ENCODE results near the gene LTV1.
"Not testable (repeated sequence)": the region's sequence is repeated elsewhere in the genome, so short reads cannot be mapped to it uniquely, and the experiment has no call there.

LTV1 gene

DNA sequence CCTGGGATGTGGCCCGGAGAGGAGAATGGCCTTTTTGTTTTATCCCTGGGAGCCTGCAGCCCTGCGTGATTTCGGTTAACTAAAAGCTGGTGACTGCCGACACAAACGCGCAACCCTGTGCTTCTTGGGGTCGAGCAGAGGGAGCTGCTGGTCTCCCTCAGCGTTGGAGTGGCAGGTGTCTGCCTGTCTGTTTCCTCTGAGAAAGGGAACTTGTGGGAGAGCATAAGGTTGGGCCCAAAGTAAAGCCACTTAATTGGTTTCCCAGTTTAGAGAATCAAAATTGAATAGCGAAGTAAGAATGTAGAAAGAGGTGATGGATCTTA lies 500 bp downstream of the LTV1 start:
- no peak for DNase-seq (ENCODE audit: low read depth)

DNA sequence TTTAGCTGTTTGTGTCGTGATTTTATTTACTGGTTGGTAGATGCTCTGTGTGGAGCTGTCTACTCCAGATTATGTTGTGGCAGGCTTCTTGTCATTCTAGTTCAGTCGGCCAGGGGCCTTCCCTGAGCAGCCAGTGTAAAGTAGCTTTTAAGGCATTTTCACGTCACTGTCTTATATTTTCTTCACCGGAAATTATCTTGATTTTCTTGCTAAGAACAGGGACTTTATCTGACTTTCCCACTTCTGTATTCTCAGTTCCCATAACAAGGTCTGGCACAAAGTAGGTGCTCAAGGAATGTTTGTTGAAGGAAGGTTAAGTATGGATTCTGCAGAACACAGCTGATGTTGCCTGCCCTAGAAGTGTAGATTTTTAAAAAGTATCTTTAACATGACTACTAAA lies 868 bp downstream of the LTV1 start:
- no peak for DNase-seq (ENCODE audit: low read depth)

DNA sequence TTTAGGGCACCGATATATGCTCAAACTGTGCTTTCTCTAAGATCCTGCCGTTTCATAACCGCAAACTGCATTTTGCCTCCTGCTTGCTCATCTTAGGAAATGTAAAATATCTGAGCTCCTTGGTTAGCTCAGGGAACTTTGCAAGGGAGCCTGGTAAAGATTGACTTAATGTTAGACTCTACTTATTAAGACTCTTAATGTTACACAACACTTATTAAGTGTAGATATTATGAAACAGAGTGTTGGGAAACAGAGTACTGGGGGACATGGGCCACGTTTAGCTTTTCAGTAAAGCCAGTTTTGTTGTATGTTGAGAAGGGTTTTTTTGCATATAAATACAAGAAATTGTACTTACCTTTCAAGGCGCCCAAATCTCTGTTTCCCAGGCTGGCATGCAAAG lies 1.9 kb downstream of the LTV1 start:
- DNase-seq (ENCODE audit: low read depth), result no peak

DNA sequence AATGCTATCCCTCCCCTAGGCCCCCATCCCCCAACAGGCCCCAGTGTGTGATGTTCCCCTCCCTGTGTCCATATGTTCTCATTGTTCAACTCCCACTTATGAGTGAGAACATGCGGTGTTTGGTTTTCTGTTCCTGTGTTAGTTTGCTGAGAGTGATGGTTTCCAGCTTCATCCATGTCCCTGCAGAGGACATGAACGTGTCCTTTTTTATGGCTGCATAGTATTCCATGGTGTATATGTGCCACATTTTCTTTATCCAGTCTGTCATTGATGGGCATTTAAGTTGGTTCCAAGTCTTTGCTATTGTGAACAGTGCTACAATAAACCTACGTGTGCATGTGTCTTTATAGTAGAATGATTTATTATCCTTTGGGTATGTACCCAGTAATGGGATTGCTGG lies 8.6 kb downstream of the LTV1 start:
- DNase-seq (ENCODE audit: low read depth), result not testable (repeated sequence)

DNA sequence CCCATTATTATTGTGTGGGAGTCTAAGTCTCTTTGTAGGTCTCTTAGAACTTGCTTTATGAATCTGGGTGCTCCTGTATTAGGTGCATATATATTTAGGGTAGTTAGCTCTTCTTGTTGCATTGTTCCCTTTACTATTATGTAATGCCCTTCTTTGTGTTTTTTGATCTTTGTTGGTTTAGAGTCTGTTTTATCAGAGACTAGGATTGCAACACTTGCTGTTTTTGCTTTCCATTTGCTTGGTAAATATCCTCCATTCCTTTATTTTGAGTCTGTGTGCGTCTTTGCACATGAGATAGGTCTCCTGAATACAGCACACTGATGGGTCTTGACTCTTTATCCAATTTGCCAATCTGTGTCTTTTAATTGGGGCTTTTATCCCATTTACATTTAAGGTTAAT lies 11.9 kb downstream of the LTV1 start:
- not testable (repeated sequence) for DNase-seq (ENCODE audit: low read depth)

DNA sequence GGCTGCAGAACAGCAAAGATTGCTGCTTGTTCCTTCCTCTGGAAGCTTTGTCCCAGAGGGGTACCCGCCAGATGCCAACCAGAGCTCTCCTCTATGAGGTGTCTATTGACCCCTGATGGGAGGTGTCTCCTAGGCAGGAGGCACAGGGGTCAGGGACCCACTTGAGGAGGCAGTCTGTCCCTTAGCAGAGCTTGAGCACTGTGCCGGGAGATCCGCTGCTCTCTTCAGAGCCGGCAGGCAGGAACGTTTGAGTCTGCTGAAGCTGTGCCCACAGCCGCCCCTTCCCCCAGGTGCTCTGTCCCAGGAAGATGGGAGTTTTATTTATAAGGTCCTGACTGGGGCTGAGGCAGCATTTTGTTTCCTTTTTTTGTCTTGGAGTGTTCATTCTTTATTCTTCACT lies 13.6 kb downstream of the LTV1 start:
- not testable (repeated sequence) for DNase-seq (ENCODE audit: low read depth)

DNA sequence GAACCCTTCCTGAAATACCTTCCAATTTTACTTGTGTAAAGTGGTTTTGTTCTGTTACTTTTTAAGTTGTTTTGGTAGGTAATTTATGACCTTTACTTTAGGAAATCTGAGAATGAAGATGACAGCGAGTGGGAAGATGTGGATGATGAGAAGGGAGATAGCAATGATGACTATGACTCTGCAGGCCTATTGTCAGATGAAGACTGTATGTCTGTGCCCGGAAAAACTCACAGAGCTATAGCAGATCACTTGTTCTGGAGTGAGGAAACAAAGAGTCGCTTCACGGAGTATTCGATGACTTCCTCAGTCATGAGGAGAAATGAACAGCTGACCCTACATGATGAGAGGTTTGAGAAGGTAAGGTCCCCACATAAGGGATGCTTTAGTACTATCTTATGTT lies 14.5 kb downstream of the LTV1 start:
- no peak for DNase-seq (ENCODE audit: low read depth)

DNA sequence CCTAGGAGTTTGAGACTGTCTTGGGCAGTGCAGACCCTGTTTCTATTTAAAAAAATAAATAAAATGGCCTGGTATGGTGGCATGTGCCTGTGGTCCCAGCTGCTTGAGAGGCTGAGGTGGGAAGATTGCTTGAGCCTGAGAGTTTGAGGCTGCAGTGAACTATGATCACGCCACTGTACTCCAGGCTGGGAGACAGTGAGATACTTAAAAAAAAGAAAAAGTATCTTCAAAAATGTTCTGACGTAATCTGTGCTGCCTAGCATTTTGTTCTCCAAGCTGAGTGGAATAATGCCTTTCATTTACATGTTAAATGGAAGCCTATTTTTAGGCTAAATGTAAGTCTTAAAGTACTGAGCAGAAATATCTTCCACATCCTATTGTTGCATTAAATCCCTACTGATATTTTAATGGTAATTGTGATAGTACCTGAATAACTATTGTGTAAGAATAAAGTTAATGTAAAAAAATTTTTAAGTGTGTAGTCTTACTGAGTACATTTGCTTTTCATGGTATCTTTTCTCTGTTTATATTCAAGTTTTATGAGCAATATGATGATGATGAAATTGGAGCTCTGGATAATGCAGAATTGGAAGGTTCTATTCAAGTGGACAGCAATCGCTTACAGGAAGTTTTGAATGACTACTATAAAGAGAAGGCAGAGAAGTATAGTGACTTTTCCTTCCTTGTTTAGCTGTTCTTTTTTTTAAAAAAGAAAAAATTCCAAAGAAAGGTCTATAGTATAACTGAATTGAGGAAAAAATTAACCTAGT lies 16.9 kb downstream of the LTV1 start:
- DNase-seq (ENCODE audit: low read depth), result no peak

DNA sequence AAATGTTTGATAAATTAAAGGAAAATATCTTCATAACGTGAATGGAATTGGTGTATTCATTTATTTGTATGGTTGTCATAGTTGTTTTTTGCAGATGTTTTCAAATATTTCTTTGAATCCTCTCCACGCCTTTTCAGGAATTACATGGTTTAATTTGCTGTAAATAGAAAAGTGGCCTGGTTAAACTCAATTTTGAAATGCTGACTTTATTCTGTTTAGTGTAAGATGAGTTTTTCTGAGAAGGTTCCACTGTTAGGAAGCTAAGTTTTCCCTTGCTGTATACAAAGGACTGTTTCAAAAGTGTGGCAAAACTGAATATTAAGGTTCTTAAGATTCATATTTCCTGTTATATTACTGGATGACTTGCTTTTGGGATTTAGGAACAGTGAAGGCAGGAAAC lies 20.6 kb downstream of the LTV1 start:
- no peak for DNase-seq (ENCODE audit: low read depth)

DNA sequence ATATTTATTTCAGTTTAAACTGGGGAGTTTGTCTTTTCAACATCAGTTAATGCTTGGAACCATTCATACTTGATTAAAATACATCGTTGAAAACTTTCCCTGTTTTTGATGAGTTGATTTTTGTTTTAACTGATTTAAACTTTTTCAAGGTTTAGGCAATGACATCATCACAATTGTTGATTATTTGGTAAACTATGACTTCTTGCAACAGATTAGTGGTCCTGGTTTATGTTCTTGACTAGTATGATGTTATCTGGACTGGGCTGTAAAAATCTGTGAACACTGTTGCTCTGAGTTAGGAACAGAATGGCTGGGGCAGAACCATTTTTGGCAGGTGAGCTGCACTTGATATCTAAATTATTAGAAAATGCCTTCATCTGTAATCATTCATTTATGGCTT lies 21.1 kb downstream of the LTV1 start, which contains the start of gene ZC2HC1B:
Gene ZC2HC1B, plus strand, starts transcription at position 241 of the 400 bp plus-strand sequence. Its CDS starts 66 bp downstream, at position 307.
- DNase-seq (ENCODE audit: low read depth), result no peak

DNA sequence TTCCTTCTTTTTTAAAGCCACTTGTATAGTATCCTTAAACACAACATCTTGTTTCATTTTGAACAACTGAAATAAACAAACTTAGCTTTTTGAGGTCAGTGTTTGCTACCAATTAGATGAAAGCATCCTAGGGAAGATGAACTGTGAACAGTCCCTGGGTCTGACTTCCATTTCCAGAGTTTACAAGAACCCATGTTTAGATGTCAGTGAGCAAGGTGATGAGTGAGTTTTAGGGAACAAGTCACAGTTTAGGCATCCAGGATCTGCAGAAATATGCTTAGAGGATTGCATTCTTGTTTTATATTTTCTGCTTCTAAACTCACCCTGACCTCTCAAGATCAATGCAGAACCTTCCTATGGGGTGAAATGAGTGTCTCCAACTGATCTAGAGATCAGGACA lies 24.1 kb downstream of the LTV1 start:
- DNase-seq (ENCODE audit: low read depth), result no peak

DNA sequence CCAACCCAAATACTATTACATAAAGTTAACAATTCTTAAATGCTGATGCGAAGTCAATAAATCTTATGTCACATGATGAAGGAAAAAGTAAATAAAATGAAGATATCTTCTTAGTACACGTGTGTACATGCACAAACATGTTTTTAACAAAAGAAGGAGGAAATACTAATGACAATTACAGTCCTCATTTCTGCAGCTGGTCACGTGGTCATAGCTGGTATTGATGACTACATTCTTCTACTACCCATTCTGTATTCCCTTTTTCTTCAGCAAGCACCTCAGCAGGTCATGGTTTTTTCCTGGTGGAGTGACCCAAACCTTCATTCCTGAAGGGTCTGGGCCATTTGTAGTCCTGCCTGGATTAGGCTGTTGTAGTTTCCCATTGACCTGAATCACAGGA lies 25.7 kb downstream of the LTV1 start:
- not testable (repeated sequence) for DNase-seq (ENCODE audit: low read depth)

DNA sequence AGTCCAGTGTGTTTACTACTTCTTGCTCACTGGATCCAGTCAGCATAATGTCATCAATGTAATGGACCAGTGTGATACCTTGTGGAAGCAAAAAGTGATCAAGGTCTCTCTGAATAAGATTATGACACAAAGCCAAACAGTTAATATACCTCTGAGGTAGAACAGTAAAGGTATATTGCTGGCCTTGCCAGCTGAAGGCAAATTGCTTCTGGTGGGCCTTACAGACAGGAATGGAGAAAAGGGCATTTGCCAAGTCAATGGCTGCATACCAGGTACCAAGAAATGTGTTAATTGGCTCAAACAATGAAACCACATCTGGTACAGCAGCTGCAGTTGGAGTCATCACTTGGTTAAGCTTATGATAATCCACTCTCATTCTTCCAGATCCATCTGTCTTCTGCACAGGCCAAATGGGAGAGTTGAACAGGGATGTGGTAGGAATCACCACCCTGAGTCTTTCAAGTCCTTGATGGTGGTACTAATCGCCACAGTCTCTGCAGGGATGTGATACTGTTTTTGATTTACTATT lies 28.1 kb downstream of the LTV1 start:
- not testable (repeated sequence) for DNase-seq (ENCODE audit: low read depth)

DNA sequence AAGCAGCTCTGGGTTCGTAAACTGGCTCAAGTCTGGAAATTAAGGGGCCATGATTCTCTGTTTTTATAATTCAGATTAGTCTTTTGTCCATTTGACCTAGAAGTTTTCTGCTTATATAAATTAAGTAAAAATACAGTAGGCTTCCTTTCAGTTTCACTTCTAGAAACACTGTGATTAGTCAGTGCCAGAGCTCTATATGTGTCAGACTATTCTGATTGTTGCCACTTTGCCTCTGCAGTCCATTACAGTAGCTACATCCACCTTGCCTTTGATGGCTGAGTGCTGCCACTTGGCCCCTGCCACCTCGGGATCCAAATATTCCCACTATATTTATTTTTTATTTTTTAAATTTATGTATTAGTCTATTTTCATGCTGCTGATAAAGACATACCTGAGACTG lies 29.1 kb downstream of the LTV1 start:
- no peak for DNase-seq (ENCODE audit: low read depth)

DNA sequence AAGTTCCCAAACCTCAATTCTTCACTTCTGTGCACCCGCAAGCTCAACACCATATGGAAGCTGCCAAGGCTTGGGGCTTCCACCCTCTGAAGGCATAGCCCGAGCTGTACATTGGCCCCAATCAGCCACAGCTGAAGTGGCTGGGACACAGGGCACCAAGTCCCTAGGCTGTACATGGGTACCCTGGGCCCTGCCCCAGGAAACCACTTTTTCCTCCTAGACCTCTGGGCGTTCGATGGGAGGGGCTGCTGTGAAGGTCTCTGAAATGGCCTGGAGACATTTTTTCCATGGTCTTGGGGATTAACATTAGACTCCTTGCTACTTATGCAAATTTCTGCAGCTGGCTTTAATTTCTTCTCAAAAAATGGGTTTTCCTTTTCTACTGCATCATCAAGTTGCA lies 30.5 kb downstream of the LTV1 start:
- not testable (repeated sequence) for DNase-seq (ENCODE audit: low read depth)

DNA sequence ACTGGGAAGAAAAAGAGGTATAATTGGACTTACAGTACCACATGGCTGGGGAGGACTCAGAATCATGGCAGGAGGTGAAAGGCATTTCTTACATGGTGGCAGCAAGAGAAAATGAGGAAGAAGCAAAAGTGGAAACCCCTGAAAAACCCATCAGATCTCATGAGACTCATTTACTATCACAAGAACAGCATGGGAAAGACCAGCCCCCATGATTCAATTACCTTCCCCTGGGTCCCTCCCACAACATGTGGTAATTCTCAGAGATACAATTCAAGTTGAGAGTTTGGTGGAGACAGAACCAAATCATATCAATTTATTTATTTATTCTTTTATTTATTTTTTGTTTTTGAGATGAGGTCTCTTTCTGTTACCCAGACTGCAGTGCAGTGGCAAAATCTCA lies 31.4 kb downstream of the LTV1 start:
- not testable (repeated sequence) for DNase-seq (ENCODE audit: low read depth)

DNA sequence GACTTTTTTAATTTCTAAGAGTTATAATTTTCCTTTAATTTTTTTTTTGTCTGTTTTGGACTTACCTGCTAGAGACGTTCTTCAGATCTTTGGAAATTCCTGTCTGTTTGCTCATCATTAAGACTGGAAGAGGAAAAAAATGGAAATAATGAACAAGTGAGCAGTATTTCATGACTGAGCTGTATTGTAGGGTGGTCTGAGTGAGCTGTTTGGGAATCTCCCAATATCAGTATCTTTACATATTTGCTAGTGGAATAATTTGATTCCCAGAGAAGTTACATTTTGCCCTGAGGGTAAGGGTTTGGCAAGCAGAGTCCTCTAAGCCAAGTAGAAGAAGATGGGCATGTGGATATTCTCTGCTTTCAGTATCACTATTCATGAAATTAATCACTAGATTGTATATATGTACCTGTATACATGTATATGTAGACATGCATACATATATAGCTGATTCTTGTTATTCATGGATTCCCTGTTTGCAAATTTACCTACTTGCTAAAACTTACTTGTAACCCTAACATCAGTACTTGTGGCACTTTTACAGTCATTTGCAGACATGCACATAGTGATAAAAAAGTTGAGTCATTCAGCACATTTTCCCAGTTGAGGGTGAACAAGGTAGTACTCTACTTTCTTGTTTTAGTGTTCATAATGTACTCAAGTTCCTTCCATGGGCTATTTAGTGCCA lies 34.6 kb downstream of the LTV1 start:
- no peak for DNase-seq (ENCODE audit: low read depth)

DNA sequence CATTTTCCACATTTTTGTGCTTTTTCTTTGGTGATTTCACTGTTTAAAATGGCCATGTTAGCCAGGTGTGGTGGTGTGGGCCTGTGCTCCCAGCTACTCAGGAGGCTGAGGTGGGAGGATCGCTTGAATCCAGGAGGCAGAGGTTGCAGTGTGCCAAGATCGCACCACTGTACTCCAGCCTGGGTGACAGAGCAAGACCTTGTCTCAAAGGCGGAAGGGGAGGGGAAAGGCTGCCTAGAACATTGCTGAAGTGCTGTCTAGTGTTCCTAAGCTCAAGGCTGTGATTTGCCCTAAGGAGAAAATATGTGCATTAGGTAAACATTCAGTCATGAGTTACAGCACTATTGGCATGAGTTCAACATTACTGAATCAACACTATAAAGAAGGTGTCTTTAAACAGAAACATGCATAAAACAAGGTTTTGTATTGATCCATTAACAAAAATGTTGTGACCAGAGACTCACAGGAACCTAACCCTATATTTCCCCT lies 35.2 kb downstream of the LTV1 start:
- no peak for DNase-seq (ENCODE audit: low read depth)

DNA sequence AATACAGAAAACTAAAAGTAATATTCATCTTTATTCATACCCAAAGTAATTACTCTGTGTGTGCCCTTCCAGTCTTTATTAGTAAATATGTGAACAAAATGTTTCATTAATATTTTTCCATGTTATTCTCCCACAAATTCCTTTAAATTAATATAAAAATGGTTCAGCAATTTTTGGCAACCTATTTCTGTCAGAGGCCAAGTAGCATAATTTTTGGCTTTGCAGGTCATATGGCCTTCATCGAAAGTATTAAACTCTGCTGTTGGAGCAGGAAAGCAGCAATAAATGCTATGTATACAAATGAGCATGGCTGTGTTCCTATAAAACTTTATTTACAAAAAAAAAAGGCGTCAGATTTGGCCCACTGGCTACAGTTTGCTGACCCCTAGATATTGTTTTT lies 37.3 kb downstream of the LTV1 start:
- DNase-seq (ENCODE audit: low read depth), result no peak

DNA sequence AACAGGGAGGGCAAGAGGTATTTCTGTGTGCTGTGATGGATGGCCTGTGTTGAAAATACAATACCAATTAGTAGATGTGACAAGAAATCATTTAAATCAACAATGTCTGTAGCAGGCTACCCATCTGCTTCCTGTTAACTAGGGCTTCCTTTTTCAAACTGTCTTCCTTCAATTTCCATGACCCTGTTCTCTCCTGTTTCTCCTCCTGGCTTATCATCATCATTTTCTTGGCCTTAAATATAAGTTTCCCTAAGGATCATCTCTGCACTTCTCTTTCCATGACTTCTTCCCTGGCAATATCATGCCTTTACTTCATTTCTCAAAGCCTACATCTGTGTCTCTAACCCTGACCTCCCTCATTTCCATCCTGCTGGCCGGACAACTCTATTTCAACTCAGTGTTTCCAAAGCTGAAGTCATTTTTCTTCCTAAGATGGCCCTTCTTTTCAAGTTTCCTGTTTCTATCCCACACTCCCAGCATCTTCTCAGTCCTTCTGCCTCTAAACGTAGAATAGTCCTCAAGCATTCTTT lies 39.3 kb downstream of the LTV1 start:
- no peak for DNase-seq (ENCODE audit: low read depth)

DNA sequence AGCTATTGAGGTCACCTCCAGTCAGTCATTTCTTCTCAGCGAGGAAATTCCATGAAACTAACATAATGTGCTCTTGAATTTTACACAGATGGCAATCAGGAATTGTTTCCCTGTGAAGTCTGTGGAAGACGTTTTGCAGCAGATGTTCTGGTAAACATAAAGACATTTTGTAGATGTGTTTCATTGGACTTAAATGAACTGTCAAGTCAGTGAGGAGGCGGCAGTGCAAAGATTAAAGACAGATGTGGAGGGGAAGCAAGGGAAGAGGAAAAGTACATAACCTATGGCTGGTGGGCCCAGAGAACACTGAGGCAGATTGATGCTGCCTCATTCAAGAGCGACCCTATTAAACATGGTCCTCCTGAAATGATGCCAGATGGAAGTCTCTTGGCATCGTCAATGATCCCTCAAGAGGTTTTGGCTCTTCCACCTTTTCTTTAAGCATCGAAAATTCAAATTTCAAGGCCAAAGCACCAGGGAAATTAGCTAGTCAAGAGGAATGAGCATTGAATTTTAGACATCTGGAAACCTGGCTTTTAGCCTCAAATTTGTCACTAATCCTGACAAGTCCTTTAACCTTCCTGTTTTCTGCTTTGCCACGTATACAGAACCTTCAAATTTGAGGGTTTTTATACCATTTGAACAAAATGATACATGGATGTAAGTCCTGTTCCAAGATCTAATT lies 41.2 kb downstream of the LTV1 start:
- DNase-seq (ENCODE audit: low read depth), result peak; percentile 32

DNA sequence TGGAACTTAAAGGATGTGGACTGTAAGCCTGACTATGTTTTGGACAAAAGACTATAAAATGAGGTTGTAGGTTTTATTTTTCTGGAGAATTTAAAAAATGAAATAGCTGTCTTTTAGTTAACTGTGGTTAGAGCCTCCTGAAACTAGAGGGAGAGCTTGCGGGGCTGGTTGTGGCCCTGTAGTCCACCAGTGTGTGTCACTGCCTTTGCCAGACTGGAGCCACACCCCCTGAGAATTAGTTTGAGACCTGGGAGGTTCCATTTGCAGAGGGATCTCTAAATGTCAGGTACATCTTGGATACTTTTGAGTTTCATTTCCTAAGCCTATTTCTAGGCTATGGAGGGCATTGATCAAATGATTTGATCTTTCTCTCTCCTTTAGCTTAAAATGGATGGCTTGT lies 42.0 kb downstream of the LTV1 start:
- DNase-seq (ENCODE audit: low read depth), result no peak

DNA sequence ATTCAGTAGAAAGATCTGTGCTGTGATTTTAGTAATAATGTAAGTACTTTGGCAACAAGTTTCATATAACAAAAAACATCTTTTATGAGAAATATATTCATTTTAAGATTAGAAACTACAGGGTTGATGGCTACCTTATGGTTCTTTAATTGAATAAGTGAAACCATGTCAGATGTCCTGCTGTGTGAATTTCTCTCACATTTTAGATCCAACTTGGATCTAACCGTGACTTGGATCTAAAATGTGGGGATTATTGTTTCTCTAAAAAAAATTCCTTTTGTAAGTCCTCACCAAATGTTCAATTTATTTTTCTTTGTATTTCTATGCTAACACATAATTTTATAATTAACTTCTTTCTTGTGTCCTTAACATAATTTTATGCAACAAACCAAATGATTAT lies 51.5 kb downstream of the LTV1 start:
- no peak for DNase-seq (ENCODE audit: low read depth)

All from GM04504 (cell line).